Measurements from ENCODE around the gene KIN.

KIN gene

GRCh38 chr10:7710446-7710845 is 77.3 kb downstream of the KIN start:
- no peak overlapping the region for H3K27ac ChIP-seq (ENCODE audit: low read depth, low read length)
- H3K27me3 ChIP-seq (ENCODE audit: control insufficient read depth in 1 of 2, insufficient read depth in 2 of 2, low read length in 2 of 2), result peaks cover 0 to 2% of the 10 kb centered on the region in 2 donors
- H3K4me1 ChIP-seq (ENCODE audit: control insufficient read depth in 1 of 2, insufficient read depth in 2 of 2, low read length in 2 of 2), result no peaks in the 10 kb centered on the region

DNA sequence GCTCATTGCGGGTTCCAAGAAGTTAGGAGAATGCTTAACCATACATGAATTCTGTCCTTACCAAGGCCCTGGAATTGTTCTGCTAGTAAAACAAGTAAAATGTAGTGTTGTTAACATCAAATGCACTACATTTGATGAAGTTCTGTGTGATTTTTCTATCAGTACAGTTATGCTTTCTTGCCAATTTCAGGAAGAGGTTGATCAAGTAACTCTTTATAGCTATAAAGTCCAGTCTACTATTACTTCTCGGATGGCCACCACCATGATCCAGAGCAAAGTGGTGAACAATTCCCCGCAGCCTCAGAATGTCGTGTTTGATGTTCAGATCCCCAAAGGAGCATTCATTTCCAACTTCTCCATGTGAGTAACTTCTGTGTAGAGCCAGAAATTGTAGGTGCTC is 79.0 kb downstream of the KIN start:
- Histone ChIP-seq H3K9me3 (ENCODE audit: control insufficient read depth in 1 of 2, low read length in 2 of 2) (no peaks in the 10 kb centered on the region), H3K27me3 (ENCODE audit: control insufficient read depth in 1 of 2, insufficient read depth in 2 of 2, low read length in 2 of 2) (peaks cover 0 to 2% of the 10 kb centered on the region in 2 donors), H3K36me3 (ENCODE audit: control insufficient read depth in 1 of 2, insufficient read depth in 2 of 2, low read length in 2 of 2) (no peaks in the 10 kb centered on the region), H3K27ac (ENCODE audit: low read depth, low read length) (no peak overlapping the region), H3K4me1 (ENCODE audit: control insufficient read depth in 1 of 2, insufficient read depth in 2 of 2, low read length in 2 of 2) (no peaks in the 10 kb centered on the region), H3K4me3 (ENCODE audit: low read depth in 1 of 2, low read length in 2 of 2) (no peak overlapping the region), H3K9ac (ENCODE audit: low read depth in 1 of 2, low read length in 2 of 2) (no peak overlapping the region)

More at GRCh38 chr10:7710446-7710845, 77.3 kb downstream of the KIN start:
- no peaks in the 10 kb centered on the region for H3K36me3 ChIP-seq (ENCODE audit: control insufficient read depth in 1 of 2, insufficient read depth in 2 of 2, low read length in 2 of 2)
- no peak overlapping the region for H3K9ac ChIP-seq (ENCODE audit: low read depth in 1 of 2, low read length in 2 of 2)
- no peak overlapping the region for H3K4me3 ChIP-seq (ENCODE audit: low read depth in 1 of 2, low read length in 2 of 2)
- H3K9me3 ChIP-seq (ENCODE audit: control insufficient read depth in 1 of 2, low read length in 2 of 2), result no peaks in the 10 kb centered on the region

DNA sequence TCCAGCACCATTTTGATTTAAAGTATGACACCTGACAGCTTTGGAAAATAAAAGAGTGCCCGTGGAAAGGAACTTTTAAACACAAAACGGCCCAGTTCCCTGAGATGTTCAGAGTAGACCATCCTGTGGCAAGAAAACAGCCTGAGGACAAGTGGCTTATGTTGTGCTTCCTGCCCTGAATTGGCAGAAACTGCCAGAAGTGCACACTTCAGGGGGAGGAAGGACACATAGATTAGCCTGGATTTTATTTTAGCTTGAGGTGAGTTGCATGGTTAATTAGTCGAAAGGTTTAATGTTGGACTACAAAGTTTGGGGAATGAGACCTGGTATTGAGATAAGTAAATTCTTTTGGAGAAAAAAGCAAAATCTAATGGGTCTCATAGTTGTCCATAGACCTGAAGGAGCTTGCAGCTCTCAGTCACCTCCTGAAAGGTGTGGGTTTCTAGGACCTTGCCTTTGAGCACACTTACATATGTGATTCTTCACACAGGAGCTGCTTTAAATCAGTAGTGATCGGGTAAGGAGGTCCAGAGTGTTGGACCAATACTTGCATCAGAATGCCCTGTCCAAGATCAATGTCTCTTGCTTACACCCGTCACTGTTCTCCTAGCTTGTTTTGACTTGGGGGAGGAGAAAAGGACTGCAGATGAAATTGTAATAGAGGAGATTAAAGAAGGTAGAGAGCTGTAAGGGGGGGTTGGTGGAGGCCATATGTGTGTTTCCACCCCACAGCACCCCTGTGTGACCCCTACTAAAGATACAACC is 79.8 kb downstream of the KIN start:
- H3K9ac ChIP-seq (ENCODE audit: low read depth in 1 of 2, low read length in 2 of 2), result no peak overlapping the region
- no peaks in the 10 kb centered on the region for H3K36me3 ChIP-seq (ENCODE audit: control insufficient read depth in 1 of 2, insufficient read depth in 2 of 2, low read length in 2 of 2)
- peaks cover 0 to 2% of the 10 kb centered on the region in 2 donors for H3K27me3 ChIP-seq (ENCODE audit: control insufficient read depth in 1 of 2, insufficient read depth in 2 of 2, low read length in 2 of 2)
- H3K27ac ChIP-seq (ENCODE audit: low read depth, low read length), result no peak overlapping the region
- no peaks in the 10 kb centered on the region for H3K9me3 ChIP-seq (ENCODE audit: control insufficient read depth in 1 of 2, low read length in 2 of 2)
- H3K4me1 ChIP-seq (ENCODE audit: control insufficient read depth in 1 of 2, insufficient read depth in 2 of 2, low read length in 2 of 2), result no peaks in the 10 kb centered on the region
- H3K4me3 ChIP-seq (ENCODE audit: low read depth in 1 of 2, low read length in 2 of 2), result no peak overlapping the region

- H3K36me3 ChIP-seq (ENCODE audit: control insufficient read depth in 1 of 2, insufficient read depth in 2 of 2, low read length in 2 of 2), result no peaks in the 10 kb centered on the region
- H3K4me3 ChIP-seq (ENCODE audit: low read depth in 1 of 2, low read length in 2 of 2), result no peak overlapping the region
- H3K27me3 ChIP-seq (ENCODE audit: control insufficient read depth in 1 of 2, insufficient read depth in 2 of 2, low read length in 2 of 2), result peaks cover 0 to 6% of the 10 kb centered on the region in 2 donors
- no peak overlapping the region for H3K27ac ChIP-seq (ENCODE audit: low read depth, low read length)
- H3K9ac ChIP-seq (ENCODE audit: low read depth in 1 of 2, low read length in 2 of 2), result no peak overlapping the region
- H3K4me1 ChIP-seq (ENCODE audit: control insufficient read depth in 1 of 2, insufficient read depth in 2 of 2, low read length in 2 of 2), result no peaks in the 10 kb centered on the region
- no peaks in the 10 kb centered on the region for H3K9me3 ChIP-seq (ENCODE audit: control insufficient read depth in 1 of 2, low read length in 2 of 2)
These were observed 80.7 kb downstream of the KIN start for GRCh38 chr10:7707102-7707501.

DNA sequence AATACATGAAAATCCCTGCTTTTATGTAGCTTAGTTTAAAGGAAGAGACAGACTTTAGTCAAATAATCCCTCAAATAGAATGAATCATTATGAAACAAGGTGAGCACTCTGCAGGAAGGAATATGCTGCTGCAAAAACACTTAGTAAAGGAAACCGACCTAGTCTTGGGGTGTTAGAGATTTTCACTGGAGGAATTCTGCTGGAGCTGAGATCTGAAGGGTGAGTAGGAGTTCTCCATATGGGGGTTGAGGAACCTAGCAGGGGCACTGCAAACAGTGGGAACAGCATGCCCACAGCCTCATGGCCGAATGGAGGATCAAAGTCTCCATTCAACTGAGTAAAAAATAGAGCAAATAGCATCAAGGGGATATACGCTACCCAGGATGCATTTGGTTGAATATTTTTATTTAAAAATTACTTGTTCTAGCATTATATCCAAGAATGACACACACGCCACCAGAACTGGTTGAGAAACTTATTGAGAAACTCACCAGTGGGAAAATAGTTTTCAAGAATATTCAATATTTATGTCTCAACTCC is 81.2 kb downstream of the KIN start:
- H3K9me3 ChIP-seq (ENCODE audit: control insufficient read depth in 1 of 2, low read length in 2 of 2), result no peaks in the 10 kb centered on the region
- H3K9ac ChIP-seq (ENCODE audit: low read depth in 1 of 2, low read length in 2 of 2), result no peak overlapping the region
- no peak overlapping the region for H3K27ac ChIP-seq (ENCODE audit: low read depth, low read length)
- no peaks in the 10 kb centered on the region for H3K4me1 ChIP-seq (ENCODE audit: control insufficient read depth in 1 of 2, insufficient read depth in 2 of 2, low read length in 2 of 2)
- peaks cover 0 to 6% of the 10 kb centered on the region in 2 donors for H3K27me3 ChIP-seq (ENCODE audit: control insufficient read depth in 1 of 2, insufficient read depth in 2 of 2, low read length in 2 of 2)
- H3K4me3 ChIP-seq (ENCODE audit: low read depth in 1 of 2, low read length in 2 of 2), result no peak overlapping the region
- H3K36me3 ChIP-seq (ENCODE audit: control insufficient read depth in 1 of 2, insufficient read depth in 2 of 2, low read length in 2 of 2), result no peaks in the 10 kb centered on the region

DNA sequence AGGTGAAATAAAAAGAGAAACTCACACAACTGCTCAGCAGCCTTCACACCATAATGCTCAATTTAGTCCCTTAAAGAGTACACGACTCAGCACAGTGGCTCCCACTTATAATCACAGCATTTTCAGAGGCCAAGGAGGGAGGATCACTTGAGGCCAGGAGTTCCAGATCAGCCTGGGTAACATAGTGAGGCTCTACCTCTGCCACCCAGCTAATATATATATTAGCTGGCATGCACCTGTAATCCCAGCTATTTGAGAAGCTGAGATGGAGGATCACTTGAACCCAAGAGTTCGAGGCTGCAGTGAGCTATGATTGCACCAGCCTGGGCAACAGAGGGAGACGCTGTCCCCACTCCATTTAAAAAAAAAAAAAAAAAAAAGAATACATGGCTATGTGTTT is 82.5 kb downstream of the KIN start:
- Histone ChIP-seq H3K27me3 (ENCODE audit: control insufficient read depth in 1 of 2, insufficient read depth in 2 of 2, low read length in 2 of 2) (peaks cover 0 to 6% of the 10 kb centered on the region in 2 donors), H3K9ac (ENCODE audit: low read depth in 1 of 2, low read length in 2 of 2) (no peak overlapping the region), H3K9me3 (ENCODE audit: control insufficient read depth in 1 of 2, low read length in 2 of 2) (no peaks in the 10 kb centered on the region), H3K4me1 (ENCODE audit: control insufficient read depth in 1 of 2, insufficient read depth in 2 of 2, low read length in 2 of 2) (no peaks in the 10 kb centered on the region), H3K4me3 (ENCODE audit: low read depth in 1 of 2, low read length in 2 of 2) (no peak overlapping the region), H3K27ac (ENCODE audit: low read depth, low read length) (no peak overlapping the region), H3K36me3 (ENCODE audit: control insufficient read depth in 1 of 2, insufficient read depth in 2 of 2, low read length in 2 of 2) (no peaks in the 10 kb centered on the region)

GRCh38 chr10:7704071-7705016 is 83.4 kb downstream of the KIN start:
- H3K27ac ChIP-seq (ENCODE audit: low read depth, low read length), result no peak overlapping the region
- no peak overlapping the region for H3K9ac ChIP-seq (ENCODE audit: low read depth in 1 of 2, low read length in 2 of 2)
- H3K9me3 ChIP-seq (ENCODE audit: control insufficient read depth in 1 of 2, low read length in 2 of 2), result no peaks in the 10 kb centered on the region
- no peak overlapping the region for H3K4me3 ChIP-seq (ENCODE audit: low read depth in 1 of 2, low read length in 2 of 2)
- no peaks in the 10 kb centered on the region for H3K36me3 ChIP-seq (ENCODE audit: control insufficient read depth in 1 of 2, insufficient read depth in 2 of 2, low read length in 2 of 2)
- peaks cover 0 to 6% of the 10 kb centered on the region in 2 donors for H3K27me3 ChIP-seq (ENCODE audit: control insufficient read depth in 1 of 2, insufficient read depth in 2 of 2, low read length in 2 of 2)
- no peaks in the 10 kb centered on the region for H3K4me1 ChIP-seq (ENCODE audit: control insufficient read depth in 1 of 2, insufficient read depth in 2 of 2, low read length in 2 of 2)

- no peak within 1 kb of the TSS for H3K4me3 ChIP-seq (ENCODE audit: low read depth in 1 of 2, low read length in 2 of 2)
- no peak within 1 kb of the TSS for H3K27ac ChIP-seq (ENCODE audit: low read depth, low read length)
- no peaks in the 10 kb centered on the region for H3K4me1 ChIP-seq (ENCODE audit: control insufficient read depth in 1 of 2, insufficient read depth in 2 of 2, low read length in 2 of 2)
- H3K9ac ChIP-seq (ENCODE audit: low read depth in 1 of 2, low read length in 2 of 2), result no peak within 1 kb of the TSS
- H3K36me3 ChIP-seq (ENCODE audit: control insufficient read depth in 1 of 2, insufficient read depth in 2 of 2, low read length in 2 of 2), result no peaks in the 10 kb centered on the region
- H3K9me3 ChIP-seq (ENCODE audit: control insufficient read depth in 1 of 2, low read length in 2 of 2), result no peaks in the 10 kb centered on the region
- H3K27me3 ChIP-seq (ENCODE audit: control insufficient read depth in 1 of 2, insufficient read depth in 2 of 2, low read length in 2 of 2), result peaks cover 0 to 6% of the 10 kb centered on the region in 2 donors
These were observed 84.7 kb downstream of the KIN start, which contains the start of gene ITIH2 for GRCh38 chr10:7703140-7703539. ITIH2 (plus strand) TSS chr10:7703316; CDS start chr10:7703435, 119 bp downstream.

GRCh38 chr10:7702288-7702812 is 85.4 kb downstream of the KIN start:
- Histone ChIP-seq H3K9ac (ENCODE audit: low read depth in 1 of 2, low read length in 2 of 2) (no peak overlapping the region), H3K4me1 (ENCODE audit: control insufficient read depth in 1 of 2, insufficient read depth in 2 of 2, low read length in 2 of 2) (no peaks in the 10 kb centered on the region), H3K27ac (ENCODE audit: low read depth, low read length) (no peak overlapping the region), H3K4me3 (ENCODE audit: low read depth in 1 of 2, low read length in 2 of 2) (no peak overlapping the region), H3K27me3 (ENCODE audit: control insufficient read depth in 1 of 2, insufficient read depth in 2 of 2, low read length in 2 of 2) (peaks cover 0 to 6% of the 10 kb centered on the region in 2 donors), H3K36me3 (ENCODE audit: control insufficient read depth in 1 of 2, insufficient read depth in 2 of 2, low read length in 2 of 2) (no peaks in the 10 kb centered on the region), H3K9me3 (ENCODE audit: control insufficient read depth in 1 of 2, low read length in 2 of 2) (no peaks in the 10 kb centered on the region)
